Activated CD4-positive, alpha-beta T cell treated with anti-CD3 and anti-CD28 coated beads for 36 hours (primary cell): Measurements from ENCODE around the gene ITGB8. TPM values are rescaled to one million over a fixed set of nuclear protein-coding genes. Genes with fewer than 3 reads are reported as not detected.

Experiments used
- ATAC-seq: fragments of 200-7000 bp; cut with Tn5 transposase; one replicate; pipeline ENCODE4 v1.10.0; 2021; ENCODE audit warnings: mild to moderate bottlenecking, moderate library complexity
- CTCF ChIA-PET: fragments of 350-600 bp; sonication (Branson Sonifier 250); formaldehyde crosslinking; loops from one replicate; lab custom pipeline; 2021; ENCODE audit warnings: antibody characterized with exemption; lab: Charles Lee
- POLR2A ChIA-PET: fragments of 350-600 bp; sonication (Branson Sonifier 250); formaldehyde crosslinking; loops from one replicate; lab custom pipeline; 2021; ENCODE audit warnings: antibody characterized with exemption, inconsistent platforms; lab: Charles Lee
- DNase-seq: peaks from one replicate; pipeline ENCODE4 v3.0.0-alpha.2; 2020
- H3K27ac Mint-ChIP-seq: one replicate; pipeline ENCODE4 v1.8.0; 2021; ENCODE audit warnings: mixed read lengths
- H3K27me3 Mint-ChIP-seq: one replicate; pipeline ENCODE4 v1.8.0; 2021; ENCODE audit warnings: mixed read lengths
- H3K36me3 Mint-ChIP-seq: one replicate; pipeline ENCODE4 v1.8.0; 2021; ENCODE audit warnings: low read depth, mixed read lengths
- H3K4me1 Mint-ChIP-seq: one replicate; pipeline ENCODE4 v1.8.0; 2021; ENCODE audit warnings: mixed read lengths
- H3K4me3 Mint-ChIP-seq: one replicate; pipeline ENCODE4 v1.8.0; 2021; ENCODE audit warnings: mild to moderate bottlenecking, moderate library complexity, mixed read lengths
- H3K9me3 Mint-ChIP-seq: one replicate; pipeline ENCODE4 v1.8.0; 2021; ENCODE audit warnings: low read depth, mixed read lengths
- intact Hi-C, 2 experiments: fragments of 100-400 bp; cut with DNase I in 1 of 2; cut with micrococcal nuclease in 1 of 2; formaldehyde crosslinking; loops; one replicate each; pipeline versions ENCODE4 v1.14.2 to v1.15.1; 2022 to 2024; cut with DNase I, micrococcal nuclease
- total RNA-seq, 2 experiments: library from RNA; stranded (reverse); gene quantifications; one replicate each; pipeline ENCODE4 v1.2.3, GENCODE V29; 2021

ITGB8 gene
- total RNA-seq, 2 experiments from 2014 or later = 0.07 TPM; not detected in 1

- H3K36me3 Mint-ChIP-seq = no peaks in the 10 kb centered on the region
- no peak for DNase-seq
- intact Hi-C loops = no loop called here
- peaks cover 2% of the 10 kb centered on the region for H3K27me3 Mint-ChIP-seq
- POLR2A ChIA-PET = interaction anchor here (0.6 kb wide), 1 partner anchor 19 kb away, joined by 3 read pairs; no protein-coding TSS in a partner anchor
- H3K27ac Mint-ChIP-seq = no peak overlapping the region
- H3K4me1 Mint-ChIP-seq = no peaks in the 10 kb centered on the region
- CTCF ChIA-PET = no interaction called here
- H3K9me3 Mint-ChIP-seq = no peaks in the 10 kb centered on the region
- no peak for ATAC-seq
- H3K4me3 Mint-ChIP-seq = no peak overlapping the region
Measured at GRCh38 chr7:20450536-20450935, 119.8 kb downstream of the ITGB8 start.

- intact Hi-C loops = no loop called here
- Mint-ChIP-seq H3K27ac (no peak overlapping the region), H3K27me3 (no peaks in the 10 kb centered on the region), H3K36me3 (no peaks in the 10 kb centered on the region), H3K4me1 (no peaks in the 10 kb centered on the region), H3K9me3 (no peaks in the 10 kb centered on the region), H3K4me3 (no peak overlapping the region)
- no peak for ATAC-seq
- CTCF ChIA-PET = no interaction called here
- DNase-seq = no peak
- POLR2A ChIA-PET = no interaction called here
Measured at GRCh38 chr7:20454202-20454601, 123.5 kb downstream of the ITGB8 start.

GRCh38 chr7:20456701-20457100, 126.0 kb downstream of the ITGB8 start:
- DNase-seq (no peak), ATAC-seq (no peak)
- ChIA-PET POLR2A (no interaction called here), CTCF (no interaction called here)
- Mint-ChIP-seq H3K27ac (no peak overlapping the region), H3K36me3 (no peaks in the 10 kb centered on the region), H3K27me3 (no peaks in the 10 kb centered on the region), H3K4me3 (no peak overlapping the region), H3K9me3 (no peaks in the 10 kb centered on the region), H3K4me1 (no peaks in the 10 kb centered on the region)
- intact Hi-C loops = no loop called here

- H3K4me1 Mint-ChIP-seq = no peaks in the 10 kb centered on the region
- ATAC-seq (no peak), DNase-seq (no peak)
- POLR2A ChIA-PET = no interaction called here
- CTCF ChIA-PET = no interaction called here
- no peaks in the 10 kb centered on the region for H3K9me3 Mint-ChIP-seq
- no peaks in the 10 kb centered on the region for H3K27me3 Mint-ChIP-seq
- intact Hi-C loops = no loop called here
- no peak overlapping the region for H3K4me3 Mint-ChIP-seq
- no peaks in the 10 kb centered on the region for H3K36me3 Mint-ChIP-seq
- H3K27ac Mint-ChIP-seq = no peak overlapping the region
Measured at GRCh38 chr7:20458521-20458920, 127.8 kb downstream of the ITGB8 start.

- Mint-ChIP-seq H3K9me3 (no peaks in the 10 kb centered on the region), H3K36me3 (no peaks in the 10 kb centered on the region), H3K27ac (no peak overlapping the region), H3K4me3 (no peak overlapping the region), H3K4me1 (no peaks in the 10 kb centered on the region), H3K27me3 (no peaks in the 10 kb centered on the region)
- ChIA-PET POLR2A (no interaction called here), CTCF (no interaction called here)
- intact Hi-C loops = no loop called here
- no peak for ATAC-seq
- no peak for DNase-seq
Measured at GRCh38 chr7:20459419-20459818, 128.7 kb downstream of the ITGB8 start.

GRCh38 chr7:20464891-20465290, 134.2 kb downstream of the ITGB8 start:
- Mint-ChIP-seq H3K9me3 (no peaks in the 10 kb centered on the region), H3K27ac (no peak overlapping the region), H3K36me3 (no peaks in the 10 kb centered on the region), H3K4me1 (no peaks in the 10 kb centered on the region), H3K4me3 (no peak overlapping the region), H3K27me3 (no peaks in the 10 kb centered on the region)
- ChIA-PET CTCF (no interaction called here), POLR2A (no interaction called here)
- ATAC-seq (no peak), DNase-seq (no peak)
- intact Hi-C loops = no loop called here

Other genes with a start within 250 kb of the ITGB8 start
- gene MACC1, start 113.5 kb upstream of the ITGB8 start, total RNA-seq = under 1 TPM; 0.05 to 0.09 TPM